DMS79 (cell line): ENCODE results near the gene GARNL3.

ENCODE experiments used
- DNase-seq: peaks from one replicate; lab custom pipeline; 2025; lab: John Stamatoyannopoulos, UW

The GARNL3 gene

DNA sequence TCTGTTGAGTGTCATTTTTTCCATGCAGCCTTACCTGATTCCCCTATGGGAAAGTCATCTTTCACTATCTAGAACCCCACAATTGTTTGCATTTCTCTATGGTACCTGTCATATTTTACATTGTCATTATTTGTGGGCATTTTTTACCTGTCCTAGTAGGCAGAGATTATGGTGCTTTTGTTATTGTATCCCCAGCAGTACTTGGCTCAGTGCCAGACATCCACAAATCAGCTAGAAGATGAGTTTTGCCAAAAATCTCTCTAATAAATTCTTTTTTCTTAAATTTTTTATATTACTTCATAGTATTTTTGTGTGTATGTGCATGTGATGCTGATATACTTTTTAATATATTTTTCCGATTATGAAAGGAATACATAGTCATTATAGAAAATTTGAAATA lies 13.2 kb downstream of the GARNL3 start:
- DNase-seq, result no peak

DNA sequence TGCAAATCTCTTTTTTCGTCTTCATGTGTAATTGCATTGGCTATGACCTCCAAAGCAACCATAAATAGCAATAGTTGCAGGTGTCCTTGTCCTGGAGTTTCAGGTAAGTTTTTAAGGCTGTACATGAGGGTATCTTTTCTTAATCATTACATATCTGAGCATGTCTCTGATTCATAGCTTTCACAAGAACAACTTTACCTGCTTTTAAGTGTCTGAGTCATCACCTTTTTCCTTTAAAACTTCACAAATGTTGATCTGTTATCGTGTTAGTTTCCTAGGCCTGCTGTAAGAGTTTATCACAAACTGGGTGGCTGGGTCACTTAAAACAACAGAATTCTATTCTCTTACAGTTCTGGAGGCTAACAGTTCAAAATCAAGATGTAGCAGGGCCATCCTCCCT lies 13.8 kb downstream of the GARNL3 start:
- no peak for DNase-seq

DNA sequence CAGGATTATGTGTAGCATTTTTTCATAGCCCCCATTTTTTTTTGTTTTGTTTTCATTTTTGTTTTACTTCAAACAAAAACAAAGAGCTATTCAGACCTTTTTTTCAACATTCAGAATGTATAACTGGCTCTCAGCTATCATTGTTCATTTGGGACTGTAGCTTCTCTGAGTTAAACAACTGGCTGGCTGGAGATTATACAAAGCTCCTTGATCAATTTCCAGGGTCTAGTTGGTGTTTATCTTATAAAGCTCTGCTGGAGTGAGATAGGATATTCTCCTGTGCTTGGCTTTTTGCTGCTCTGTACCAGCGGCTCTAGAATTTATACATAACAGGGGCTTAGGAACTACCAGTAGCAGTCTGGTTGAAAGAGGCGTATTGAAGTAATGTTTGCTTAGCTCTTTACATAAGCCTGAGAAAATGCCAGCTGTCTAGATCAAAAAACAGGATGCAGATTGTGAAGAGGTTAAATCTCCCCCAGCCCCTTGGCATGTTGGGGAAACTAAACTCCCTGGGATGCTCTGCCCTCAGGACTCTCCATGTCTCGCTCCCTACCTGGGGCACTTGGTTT lies 15.2 kb downstream of the GARNL3 start:
- no peak for DNase-seq

DNA sequence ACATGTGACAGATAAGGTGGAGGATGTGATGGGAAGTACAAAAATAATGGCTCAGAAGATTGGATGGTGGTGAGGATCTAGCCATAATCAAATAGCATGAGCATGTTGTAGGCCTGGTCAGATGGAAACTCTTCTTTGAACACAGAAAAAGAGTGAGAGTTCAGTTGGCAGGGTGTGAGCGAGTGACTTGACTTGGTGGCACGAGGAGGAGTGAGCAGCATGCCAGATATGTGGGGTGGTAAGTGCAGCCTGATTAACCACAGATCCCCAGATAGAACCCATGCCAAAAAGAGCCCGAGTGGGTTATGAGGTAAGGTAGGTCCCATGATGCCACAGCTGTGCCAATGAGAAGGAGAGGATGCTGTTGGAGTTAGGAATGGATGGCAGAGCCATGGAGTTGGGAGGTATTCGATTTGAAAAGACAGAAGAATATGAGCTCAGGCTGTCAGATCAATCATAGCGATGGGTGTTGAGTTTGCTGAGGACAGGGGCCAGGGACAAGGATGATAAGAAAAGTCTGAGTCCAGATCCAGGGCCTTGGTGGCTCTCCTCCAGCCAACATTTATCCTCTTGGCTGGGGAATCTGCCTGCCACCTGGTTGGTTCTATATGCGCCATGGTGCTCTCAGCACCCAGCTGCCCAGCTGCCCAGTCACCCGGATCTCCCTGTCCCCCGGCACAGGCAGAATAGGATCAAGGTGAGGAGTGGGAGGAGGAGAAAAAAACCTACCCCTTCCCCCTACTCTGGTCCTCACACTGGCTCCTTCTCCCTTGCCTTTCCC lies 16.5 kb downstream of the GARNL3 start:
- DNase-seq, result no peak

DNA sequence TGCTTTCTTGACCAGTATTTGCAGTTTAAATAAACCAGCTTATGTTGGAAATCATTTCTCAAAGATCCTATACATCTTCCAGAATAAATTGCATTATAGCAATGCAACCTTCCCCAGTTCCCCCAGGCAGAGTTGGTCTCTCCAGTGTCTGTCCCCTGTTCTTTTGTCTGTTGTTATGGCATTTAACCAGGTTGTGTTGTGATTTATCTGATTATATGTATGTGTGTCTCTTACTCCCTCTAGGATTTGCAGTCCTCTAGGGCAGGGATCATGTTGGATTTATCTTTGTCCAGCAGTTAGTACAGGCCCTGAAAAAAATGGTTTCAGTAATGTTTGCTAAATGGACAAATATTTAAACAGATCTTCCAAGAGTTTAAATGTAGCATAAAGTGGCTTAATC lies 17.3 kb downstream of the GARNL3 start:
- no peak for DNase-seq

DNA sequence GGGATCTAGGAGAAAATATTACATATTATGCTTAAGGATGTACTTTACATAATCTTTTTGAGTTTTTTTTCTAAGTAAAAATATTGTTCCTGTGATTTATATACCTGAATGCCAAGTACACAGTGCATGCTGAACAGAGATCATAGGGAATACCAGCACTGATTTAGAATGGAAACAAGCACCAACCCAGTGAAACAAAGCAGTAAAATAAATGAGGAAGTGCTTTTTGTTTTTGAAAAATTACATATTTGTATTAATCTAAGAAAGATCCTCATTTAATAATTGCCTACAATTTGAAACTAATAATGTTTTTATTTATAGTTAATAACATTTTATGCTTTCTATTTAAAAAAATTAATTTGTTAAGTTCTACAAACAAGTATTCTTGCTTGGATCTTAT lies 18.0 kb downstream of the GARNL3 start:
- no peak for DNase-seq

DNA sequence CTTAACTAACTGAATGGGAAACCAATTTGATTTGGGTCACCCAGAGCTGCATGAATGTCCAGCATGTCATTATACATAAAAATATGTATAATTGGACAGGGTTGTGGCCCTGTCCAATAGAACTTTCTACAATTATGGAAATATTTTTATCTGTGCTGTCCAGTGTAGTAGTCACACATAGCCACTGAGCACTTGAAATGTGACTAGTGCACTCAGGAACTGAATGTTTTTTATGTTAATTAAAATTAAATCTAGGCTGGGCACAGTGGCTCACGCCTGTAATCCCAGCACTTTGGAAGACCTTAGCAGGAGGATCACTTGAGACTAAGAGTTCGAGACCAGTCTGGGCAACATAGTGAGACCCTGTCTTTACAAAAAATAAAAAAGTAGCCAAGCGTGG lies 18.6 kb downstream of the GARNL3 start:
- no peak for DNase-seq

DNA sequence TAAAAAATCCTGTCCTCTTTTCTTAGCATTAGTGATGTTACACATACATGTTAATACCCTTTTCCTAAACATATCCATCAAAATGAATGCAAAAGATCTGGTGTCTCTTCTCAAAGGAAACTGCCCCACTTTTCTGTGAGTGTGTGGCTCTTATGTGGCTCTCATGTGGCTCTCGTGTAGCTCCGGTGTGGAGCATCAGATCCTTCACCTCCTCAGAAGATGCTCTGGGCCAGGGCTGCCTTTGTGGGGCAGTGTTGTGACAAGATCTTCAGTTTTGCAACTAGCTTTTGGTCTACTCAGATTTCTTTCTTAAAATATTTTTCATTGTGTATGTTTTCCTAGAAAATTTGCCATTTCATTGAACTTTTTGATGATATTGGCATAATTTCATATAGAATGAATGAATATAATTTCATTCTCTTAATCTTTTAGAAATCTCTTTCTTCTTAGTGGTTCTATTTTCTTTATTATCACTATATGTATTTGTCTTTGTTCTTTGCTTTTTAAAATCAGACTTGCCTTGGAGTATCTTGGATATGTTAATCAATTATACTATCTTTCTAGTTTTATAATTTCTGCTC lies 19.4 kb downstream of the GARNL3 start:
- DNase-seq, result no peak

DNA sequence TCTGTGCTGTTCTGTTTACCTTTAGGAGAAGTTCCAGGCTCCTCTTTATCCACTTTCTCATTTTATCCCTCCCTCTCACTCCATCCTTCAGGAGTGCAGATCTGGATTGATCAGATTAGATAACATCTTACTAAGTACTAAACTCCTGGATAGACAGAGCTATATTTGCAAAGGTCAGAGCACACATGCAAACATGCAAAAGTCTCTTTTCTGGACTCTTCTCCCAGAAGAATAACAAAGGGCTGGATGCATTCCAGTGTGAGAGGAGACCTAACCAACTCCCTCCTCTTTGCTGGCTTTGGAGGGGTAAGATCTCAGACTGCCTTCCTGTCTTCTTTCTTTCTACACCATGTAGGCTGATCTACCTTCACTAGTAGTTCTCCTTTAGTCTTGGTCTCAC lies 21.4 kb downstream of the GARNL3 start:
- DNase-seq, result no peak

DNA sequence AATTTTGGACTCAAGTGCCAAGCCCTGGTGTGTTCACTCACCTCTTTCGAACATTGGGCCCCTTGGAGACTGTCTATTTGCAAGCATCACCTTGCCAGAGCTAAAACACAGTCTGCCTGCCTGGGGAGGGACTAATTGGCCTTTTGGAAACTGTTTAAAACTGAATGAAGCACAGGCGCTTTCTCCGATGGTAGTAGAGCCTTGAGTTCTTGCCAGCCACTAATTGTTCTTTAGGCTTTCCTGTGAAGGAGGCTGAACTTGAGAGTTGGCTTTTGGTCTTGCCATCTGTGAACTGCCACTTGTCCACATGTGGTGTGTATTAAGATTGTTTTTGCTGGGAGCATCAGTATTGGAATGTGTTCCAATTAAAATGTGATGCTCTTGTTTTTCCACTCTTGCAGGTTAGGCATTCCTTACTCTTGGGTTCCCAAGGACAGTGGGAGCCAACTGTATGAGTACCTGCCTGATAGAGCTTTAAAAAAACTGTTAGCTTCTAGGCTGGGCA lies 26.0 kb downstream of the GARNL3 start:
- DNase-seq, result no peak

DNA sequence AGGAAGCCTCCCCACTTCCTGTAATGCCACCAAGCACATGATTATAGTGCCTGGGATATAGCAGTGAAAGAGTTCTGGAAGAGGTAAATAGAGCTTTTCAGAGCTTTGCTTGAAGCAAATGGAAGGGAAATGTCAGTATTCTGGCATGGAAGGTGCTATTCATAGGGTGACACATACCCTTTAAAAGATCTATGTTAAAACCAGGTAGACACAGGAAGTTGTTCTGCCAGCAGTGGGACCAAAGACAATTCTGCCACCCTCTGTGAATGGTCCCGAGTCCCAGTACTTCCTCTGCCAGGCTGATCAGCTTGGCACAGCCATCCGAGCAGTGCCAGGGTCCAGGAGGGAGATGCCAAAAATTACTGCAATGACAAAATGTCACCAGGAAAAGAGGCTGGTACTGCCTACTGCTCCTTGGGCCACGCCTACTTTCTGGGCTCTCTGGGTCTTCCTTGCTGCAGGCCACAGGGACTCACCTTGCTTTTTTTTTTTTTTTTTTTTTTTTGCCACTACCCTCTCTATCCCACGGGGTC lies 26.7 kb downstream of the GARNL3 start:
- DNase-seq, result no peak

DNA sequence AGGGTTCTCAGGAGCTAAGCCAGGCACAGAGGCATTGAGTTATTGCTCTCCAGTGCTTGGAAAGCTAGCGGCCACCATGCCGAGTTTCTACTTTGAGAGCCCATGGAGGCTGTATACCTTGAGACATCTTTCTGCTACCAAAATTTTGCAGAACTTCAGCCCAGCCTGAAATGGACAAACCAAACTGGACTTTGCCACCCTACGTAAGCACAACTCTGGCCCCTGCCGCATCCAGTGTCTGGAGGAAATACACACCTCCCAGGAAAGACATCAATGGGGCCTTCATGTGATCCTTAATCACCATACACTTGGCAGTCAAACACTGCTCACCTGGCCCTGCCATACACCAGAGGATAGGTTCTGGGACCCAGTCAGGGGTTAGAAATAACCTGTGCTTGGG lies 27.8 kb downstream of the GARNL3 start:
- DNase-seq, result no peak

DNA sequence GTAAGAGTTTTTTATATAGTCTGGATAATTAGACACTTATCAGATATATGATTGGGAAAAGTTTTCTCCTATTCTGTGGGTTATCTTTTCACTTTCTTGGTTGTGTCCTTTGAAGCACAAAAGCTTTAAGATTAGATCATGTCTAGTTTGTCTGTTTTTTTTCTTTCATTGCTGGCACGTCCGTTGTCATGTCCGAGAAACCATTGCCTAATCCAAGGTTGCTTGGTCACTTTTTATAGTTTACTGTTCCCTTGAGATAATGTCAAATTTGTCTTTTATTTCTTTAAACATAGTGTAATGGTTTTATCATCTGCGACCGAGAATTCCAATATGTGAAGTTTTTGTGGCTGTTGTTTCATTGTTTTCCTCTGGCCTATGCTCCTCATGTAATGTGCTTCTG lies 28.8 kb downstream of the GARNL3 start:
- DNase-seq, result no peak

DNA sequence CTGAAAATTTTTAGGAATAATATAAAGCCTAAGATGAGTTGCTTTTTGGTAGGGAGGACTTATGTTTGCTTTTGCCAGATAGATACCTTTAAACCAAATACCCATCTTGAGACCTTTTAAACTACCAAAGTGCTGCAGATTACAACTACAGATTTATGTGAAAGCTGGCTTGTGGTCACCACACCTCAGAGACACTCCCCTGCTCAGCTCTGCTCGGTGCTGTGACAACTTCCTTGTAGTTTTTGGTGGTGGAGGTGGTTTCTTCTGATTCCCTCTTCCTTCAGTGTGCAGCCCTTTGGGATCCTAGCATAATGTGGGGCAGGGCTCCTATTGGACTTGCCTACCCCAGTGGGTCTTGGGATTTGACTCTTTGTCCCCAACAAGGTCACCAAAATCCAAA lies 29.2 kb downstream of the GARNL3 start:
- DNase-seq, result no peak

DNA sequence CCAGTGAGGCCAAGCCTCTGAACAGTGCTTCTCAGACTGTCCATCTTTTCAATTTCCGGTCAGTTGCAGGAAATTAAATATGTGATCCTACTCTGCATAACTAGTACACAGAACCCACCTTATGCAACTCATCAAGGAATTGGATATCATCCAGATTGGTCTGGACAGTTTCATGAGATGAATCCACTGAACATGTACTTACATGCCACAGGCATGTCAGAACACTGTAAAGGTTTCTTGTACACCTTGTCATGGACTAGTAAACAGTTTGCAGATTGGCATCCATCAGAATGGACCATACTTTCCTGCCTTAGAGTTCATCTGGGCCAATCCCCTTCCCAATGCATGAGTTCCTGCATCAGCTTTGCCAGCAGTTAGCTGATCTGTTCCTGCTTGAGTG lies 30.4 kb downstream of the GARNL3 start:
- no peak for DNase-seq

DNA sequence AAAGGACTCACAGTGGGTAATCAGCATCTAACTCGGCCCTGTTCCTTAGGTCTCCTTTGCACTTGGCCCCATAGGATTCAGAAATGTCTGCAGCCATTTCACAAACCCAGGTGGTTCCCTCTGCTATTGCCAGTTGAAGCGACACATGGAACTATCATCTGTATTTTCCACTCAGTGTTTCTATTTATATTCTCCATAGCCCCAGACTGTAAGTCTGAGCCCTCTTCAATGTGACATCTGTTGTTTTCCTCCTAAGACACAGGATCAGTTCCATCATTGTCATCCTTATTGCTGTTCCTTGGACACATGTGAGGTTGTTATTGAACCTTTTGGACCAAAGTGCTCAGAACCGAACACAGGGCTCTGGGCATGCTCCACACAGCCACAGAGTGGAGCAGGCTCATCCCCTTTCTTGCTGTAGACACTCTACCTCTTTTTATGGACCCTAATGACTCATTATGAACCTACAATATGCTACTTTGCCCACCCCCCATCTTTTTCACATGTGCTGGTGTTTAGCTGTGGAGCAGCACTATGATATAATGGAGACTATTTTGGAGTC lies 36.4 kb downstream of the GARNL3 start:
- no peak for DNase-seq

DNA sequence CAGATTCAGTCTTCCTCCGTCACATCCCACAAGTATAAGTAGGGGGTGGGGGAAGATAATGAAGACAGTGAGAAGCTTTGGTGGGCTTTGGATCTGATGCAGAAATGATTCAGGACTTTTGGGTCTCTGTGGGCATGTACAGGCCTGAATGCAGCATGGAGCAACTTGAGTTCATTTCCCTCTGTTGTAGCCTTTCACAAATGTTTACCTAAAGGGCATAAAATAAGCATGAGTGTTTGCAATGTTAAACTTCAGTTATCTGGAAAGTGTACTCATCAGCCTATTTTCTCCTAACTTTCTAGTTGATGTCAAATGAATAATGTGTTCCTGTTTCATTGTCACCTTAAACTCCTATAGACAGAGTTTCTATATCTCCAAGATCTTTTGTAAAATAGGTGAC lies 39.3 kb downstream of the GARNL3 start:
- no peak for DNase-seq

DNA sequence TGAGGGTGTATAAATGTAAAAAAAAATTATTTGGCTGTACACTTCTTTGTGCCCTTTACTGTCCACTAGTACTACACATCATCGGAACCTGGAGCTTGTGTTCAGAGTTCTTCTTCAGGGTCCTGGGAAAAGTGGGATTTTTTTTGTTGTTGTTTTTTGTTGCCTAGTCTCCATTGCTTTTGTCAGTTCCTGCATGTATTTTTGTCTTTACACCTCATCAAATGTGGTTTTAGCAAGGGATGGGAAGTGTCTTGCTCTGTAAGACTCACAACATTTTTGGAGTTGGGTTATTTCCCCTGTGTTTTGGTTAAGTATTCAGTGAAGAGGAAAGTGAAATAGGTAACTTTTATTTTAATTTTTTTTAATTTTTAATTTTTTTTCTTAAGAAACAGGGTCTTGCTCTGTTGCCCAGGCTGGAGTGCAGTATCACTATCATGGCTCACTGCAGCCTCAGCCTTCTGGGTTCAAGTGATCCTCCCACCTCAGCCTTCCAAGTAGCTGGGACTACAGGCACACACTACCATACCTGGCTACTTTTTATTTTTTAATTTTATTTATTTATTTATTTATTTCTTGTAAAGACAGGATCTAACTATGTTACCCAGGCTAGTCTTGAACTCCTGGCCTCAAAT lies 40.7 kb downstream of the GARNL3 start:
- no peak for DNase-seq

DNA sequence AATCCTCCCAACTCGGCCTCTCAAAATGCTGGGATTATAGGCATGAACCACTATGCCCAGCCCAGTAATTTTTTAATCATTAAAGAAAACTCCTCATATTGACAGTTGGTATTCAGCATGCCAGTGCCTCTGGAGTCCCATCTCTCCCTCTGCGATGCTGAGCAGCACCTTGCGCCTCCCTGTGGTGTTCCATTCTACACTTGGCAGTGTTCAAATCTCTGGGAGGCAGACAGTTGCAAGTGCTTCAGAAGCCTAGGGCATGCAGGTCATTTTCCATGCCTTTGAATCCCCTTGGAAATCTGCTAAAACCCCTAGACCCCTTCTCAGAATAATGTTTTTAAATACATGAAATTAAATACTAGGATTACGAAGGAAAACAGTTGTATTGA lies 41.3 kb downstream of the GARNL3 start:
- DNase-seq, result no peak

DNA sequence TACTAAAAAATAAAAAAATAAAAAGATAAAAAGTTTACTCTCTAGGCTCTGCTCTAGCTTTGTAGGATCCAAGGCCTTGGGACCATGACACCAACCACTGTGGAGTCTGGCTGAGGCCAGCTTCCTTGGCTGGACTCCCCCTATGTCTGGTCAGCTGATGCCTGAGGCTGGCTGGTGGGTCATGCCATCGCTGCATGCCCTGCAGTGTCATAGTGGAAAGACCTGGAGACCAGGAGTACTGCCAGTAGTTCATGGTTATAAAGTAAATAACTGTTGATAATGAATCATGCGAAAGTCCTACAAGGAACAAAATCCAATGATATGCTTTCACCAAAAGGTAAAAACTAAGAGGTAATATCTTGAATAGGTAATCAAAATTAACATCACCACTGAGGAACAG lies 43.2 kb downstream of the GARNL3 start:
- no peak for DNase-seq

DNA sequence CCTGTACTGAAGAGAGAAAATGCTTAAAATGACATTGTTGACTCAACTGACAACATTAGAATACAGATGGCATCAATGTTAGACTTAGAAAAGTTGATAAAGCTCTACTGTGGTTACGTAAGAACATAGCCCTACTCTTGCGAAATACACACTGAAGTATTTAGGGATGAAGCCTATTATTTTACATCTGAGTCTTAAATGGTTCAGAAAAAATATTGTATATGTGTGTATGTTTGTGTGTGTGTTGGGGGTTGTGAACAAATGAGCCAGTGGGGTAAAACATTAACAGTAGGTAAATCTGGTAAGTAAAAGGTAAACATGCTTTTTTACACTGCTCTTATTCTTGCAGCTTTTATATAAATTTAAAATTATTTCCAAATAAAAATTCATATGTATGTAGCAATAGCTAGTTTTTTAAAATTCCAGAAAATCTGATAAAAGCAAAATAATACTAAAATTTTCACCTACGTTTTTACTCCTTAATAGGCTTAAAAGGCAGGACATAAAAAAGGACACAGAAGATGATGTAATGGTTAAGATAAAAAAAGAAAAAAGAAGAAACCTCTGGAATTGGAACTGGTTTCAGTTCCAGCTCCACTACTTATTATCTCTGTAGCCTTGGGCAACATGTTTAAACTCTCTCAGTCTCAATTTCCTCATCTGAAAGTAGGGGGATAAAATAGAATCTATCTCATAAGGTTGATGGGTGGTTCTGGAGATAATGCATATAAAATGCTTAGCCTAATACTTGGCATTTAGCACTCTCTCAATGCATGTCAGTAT lies 44.3 kb downstream of the GARNL3 start:
- no peak for DNase-seq

DNA sequence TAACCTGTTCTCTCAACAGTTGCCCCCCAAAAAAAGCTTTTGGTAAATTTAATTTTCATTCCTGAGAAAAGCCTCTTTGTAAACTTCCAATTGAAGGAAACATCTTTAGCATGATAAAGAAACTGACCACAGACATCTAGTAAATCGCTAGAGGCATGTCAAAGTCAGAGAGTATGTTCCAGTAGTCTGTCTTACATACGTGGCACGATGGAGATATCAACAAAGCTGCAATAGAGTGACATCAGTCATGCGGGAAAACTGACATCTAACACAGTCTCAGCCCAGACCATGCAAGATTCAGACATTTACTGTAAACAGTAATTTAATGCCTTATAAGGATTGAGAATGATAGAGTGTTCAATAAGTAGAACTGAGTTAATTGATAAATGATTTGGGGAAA lies 45.1 kb downstream of the GARNL3 start:
- DNase-seq, result no peak
